AG10803 (cell line): Measurements from ENCODE around the gene ROS1.

Experiments used
- DNase-seq: peaks from one replicate; pipeline ENCODE4 v3.0.0; 2010; ENCODE audit warnings: low read depth
- H3K4me3 ChIP-seq: 2 replicates; pipeline ENCODE4 v1.5.1; 2011; ENCODE audit warnings: mild to moderate bottlenecking, low read length, control low read depth
- TF ChIP-seq, protein P1 (sequence below): conservative IDR thresholded peaks from 2 replicates; pipeline ENCODE4 v1.5.1; 2011; ENCODE audit warnings: mild to moderate bottlenecking, low read length, control low read depth, inconsistent platforms

Gene ROS1

GRCh38 chr6:117344444-117345291, 81.1 kb downstream of the ROS1 start:
- DNase-seq, result no peak
- TF ChIP-seq, protein P1, sequence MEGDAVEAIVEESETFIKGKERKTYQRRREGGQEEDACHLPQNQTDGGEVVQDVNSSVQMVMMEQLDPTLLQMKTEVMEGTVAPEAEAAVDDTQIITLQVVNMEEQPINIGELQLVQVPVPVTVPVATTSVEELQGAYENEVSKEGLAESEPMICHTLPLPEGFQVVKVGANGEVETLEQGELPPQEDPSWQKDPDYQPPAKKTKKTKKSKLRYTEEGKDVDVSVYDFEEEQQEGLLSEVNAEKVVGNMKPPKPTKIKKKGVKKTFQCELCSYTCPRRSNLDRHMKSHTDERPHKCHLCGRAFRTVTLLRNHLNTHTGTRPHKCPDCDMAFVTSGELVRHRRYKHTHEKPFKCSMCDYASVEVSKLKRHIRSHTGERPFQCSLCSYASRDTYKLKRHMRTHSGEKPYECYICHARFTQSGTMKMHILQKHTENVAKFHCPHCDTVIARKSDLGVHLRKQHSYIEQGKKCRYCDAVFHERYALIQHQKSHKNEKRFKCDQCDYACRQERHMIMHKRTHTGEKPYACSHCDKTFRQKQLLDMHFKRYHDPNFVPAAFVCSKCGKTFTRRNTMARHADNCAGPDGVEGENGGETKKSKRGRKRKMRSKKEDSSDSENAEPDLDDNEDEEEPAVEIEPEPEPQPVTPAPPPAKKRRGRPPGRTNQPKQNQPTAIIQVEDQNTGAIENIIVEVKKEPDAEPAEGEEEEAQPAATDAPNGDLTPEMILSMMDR, result no peak
- no peak overlapping the region for H3K4me3 ChIP-seq

- no peak overlapping the region for H3K4me3 ChIP-seq
- no peak for DNase-seq
- TF ChIP-seq, protein P1, result no peak
These were observed 87.2 kb downstream of the ROS1 start for GRCh38 chr6:117338567-117338966.

GRCh38 chr6:117329926-117330325, 95.8 kb downstream of the ROS1 start:
- no peak overlapping the region for H3K4me3 ChIP-seq
- TF ChIP-seq, protein P1, result no peak
- DNase-seq, result no peak

DNA sequence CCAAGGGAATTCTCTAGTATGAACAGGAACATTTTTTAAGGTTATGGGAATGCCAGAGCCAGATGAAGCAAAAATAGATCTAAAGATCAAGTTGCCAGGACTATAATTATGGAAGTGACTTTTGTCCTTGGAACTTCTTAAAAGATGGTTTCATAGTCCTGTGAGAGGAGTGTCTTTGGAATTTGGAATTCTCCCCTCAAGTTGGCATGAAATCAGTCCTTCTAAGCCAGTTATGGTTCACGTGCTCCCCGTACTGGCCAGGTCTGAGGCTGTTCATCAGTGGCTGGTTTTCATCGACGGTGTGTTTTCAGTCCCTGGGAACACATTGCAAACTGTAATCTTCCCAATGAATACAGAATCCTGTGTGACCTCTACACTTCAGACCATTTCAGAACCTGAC, 97.2 kb downstream of the ROS1 start:
- DNase-seq, result no peak
- TF ChIP-seq, protein P1, result no peak
- no peak overlapping the region for H3K4me3 ChIP-seq

- TF ChIP-seq, protein P1, result no peak
- DNase-seq, result no peak
- H3K4me3 ChIP-seq, result no peak overlapping the region
These were observed 97.7 kb downstream of the ROS1 start for GRCh38 chr6:117328005-117328389.

DNA sequence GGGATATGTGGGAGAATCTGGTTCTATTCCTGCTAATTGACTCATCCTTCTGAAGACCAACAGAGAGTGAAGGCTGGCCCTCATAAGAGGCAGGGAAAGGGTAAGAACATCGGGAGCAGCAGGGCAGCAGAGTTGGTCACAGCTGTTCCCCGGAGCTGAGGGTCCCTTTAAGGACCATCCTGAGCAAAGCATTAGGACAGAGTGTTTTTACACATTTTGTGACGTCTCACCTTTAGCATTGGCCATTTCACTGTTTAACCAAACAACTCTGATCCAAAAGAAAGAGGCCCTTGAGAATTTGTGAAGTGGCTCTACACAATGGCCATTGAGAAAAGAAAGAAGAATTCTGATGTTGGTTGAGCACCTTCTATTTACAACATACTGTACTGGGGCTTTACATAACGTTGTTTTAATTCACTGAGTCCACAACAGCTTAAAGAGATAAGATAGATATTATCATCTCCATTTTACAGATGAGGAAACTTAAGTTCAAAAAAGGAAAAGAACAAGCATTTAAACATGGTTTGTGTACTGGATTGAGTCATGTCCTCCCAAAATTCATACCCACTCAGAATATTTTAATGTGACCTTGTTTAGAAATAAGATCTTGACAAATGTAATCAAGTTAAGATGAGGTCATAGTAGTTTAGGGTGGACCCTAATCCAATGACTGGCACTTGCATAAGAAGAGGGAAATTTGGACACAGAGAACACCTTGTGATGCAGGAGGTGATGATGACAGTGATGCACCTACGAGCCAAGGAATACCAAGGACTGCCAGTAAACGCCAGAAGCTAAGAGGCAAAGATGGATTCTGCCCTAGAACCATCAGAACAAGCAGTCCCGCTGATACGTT, 98.4 kb downstream of the ROS1 start:
- TF ChIP-seq, protein P1, result no peak
- no peak for DNase-seq
- H3K4me3 ChIP-seq, result no peak overlapping the region
